DMS 273 (cell line): Measurements from ENCODE around the gene UPB1.
A peak's percentile ranks its signal among the peaks of the same experiment; 100 is the strongest.
"Not testable (repeated sequence)": the region's sequence is repeated elsewhere in the genome, so short reads cannot be mapped to it uniquely, and the experiment has no call there.

Experiments
- DNase-seq: peaks from one replicate; lab custom pipeline; 2025; ENCODE audit not compliant: unreplicated experiment; lab: John Stamatoyannopoulos, UW

UPB1 gene

GRCh38 chr22:24526191-24526590, 31.1 kb downstream of the UPB1 start:
- DNase-seq: no peak

GRCh38 chr22:24529898-24530297, 34.8 kb downstream of the UPB1 start:
- no peak for DNase-seq

GRCh38 chr22:24530968-24531367, 35.8 kb downstream of the UPB1 start:
- not testable (repeated sequence) for DNase-seq

- no peak for DNase-seq
Measured at GRCh38 chr22:24532075-24532474, 36.9 kb downstream of the UPB1 start.

- DNase-seq: no peak
Measured at GRCh38 chr22:24535348-24535747, 40.2 kb downstream of the UPB1 start.

GRCh38 chr22:24536089-24536488, 41.0 kb downstream of the UPB1 start:
- DNase-seq: no peak

- no peak for DNase-seq
Measured at GRCh38 chr22:24540470-24540869, 45.3 kb downstream of the UPB1 start.

- no peak for DNase-seq
Measured at GRCh38 chr22:24541681-24542515, 46.8 kb downstream of the UPB1 start.

GRCh38 chr22:24542641-24543040, 47.5 kb downstream of the UPB1 start:
- peak; percentile 35 for DNase-seq

GRCh38 chr22:24543185-24543601, 48.1 kb downstream of the UPB1 start:
- no peak for DNase-seq

GRCh38 chr22:24543679-24544243, 48.6 kb downstream of the UPB1 start:
- no peak for DNase-seq

GRCh38 chr22:24548812-24549211, 53.7 kb downstream of the UPB1 start:
- no peak for DNase-seq

- no peak for DNase-seq
Measured at GRCh38 chr22:24550028-24550901, 55.1 kb downstream of the UPB1 start.

GRCh38 chr22:24550902-24551435, 55.8 kb downstream of the UPB1 start:
- no peak for DNase-seq

GRCh38 chr22:24552503-24553286, 57.6 kb downstream of the UPB1 start:
- not testable (repeated sequence) for DNase-seq

- DNase-seq: peak; percentile 35
Measured at GRCh38 chr22:24553597-24554312, 58.6 kb downstream of the UPB1 start.

GRCh38 chr22:24554313-24555164, 59.4 kb downstream of the UPB1 start, which contains the start of gene GUCD1:
TSS of gene GUCD1 (minus strand) at chr22:24555138. CDS start at chr22:24554991, 147 bp downstream.
- peak; percentile 46 for DNase-seq

- DNase-seq: peak; percentile 98
Measured at GRCh38 chr22:24555165-24556039, 60.3 kb downstream of the UPB1 start, which contains the start of gene SNRPD3. TSS of gene SNRPD3 (plus strand) at chr22:24555999. CDS start at chr22:24557675, 1,676 bp downstream.
